ENCODE data around the gene ACBD7. TPM values are rescaled to one million over a fixed set of nuclear protein-coding genes. Genes with fewer than 3 reads are reported as not detected.

ACBD7 gene
- total and polyA plus RNA-seq, 2 of the 8 experiments (the other 6 are each of a cell fraction or from before 2014, with no cell fraction given) = 9.0 to 17.8 TPM

- no peak for TF ChIP-seq KDM5A (IDR thresholded peaks at IDR 0.05; ENCODE audit: low read length)
- TF ChIP-seq KDM1A (IDR thresholded peaks at IDR 0.05; ENCODE audit: borderline replicate concordance, low read length) = no peak
- TF ChIP-seq POLR2AphosphoS5 (IDR thresholded peaks at IDR 0.05; ENCODE audit: low read depth, low read length) = no peak
- TF ChIP-seq GTF2F1 (IDR thresholded peaks at IDR 0.05; ENCODE audit: borderline replicate concordance, low read depth, low read length) = no peak
- TF ChIP-seq YY1 (IDR thresholded peaks at IDR 0.05; ENCODE audit: low read depth, low read length) = no peak
- no peak for TF ChIP-seq SP4 (IDR thresholded peaks at IDR 0.05; ENCODE audit: low read length)
- TF ChIP-seq TEAD4 (IDR thresholded peaks at IDR 0.05; ENCODE audit: low read depth, low read length) = no peak
- TF ChIP-seq RFX5 (IDR thresholded peaks at IDR 0.05; ENCODE audit: borderline replicate concordance, low read depth, low read length) = no peak
Observed at GRCh38 chr10:15091418-15091817, 2.8 kb upstream of the ACBD7 start (continued).

All from H1 (cell line).